Psoas muscle (tissue), 8 donors: ENCODE measurements around the gene AP2B1. TPM values are rescaled to one million over a fixed set of nuclear protein-coding genes. Genes with fewer than 3 reads are reported as not detected.

Experiments
- ATAC-seq, 4 donors: fragments of 200-7000 bp; cut with Tn5 transposase; one replicate each; pipeline ENCODE4 v1.9.1; 2020; ENCODE audit warnings: moderate library complexity in 3 of 4, mild to moderate bottlenecking in 2 of 4
- DNase-seq, 2 donors: peaks; one replicate each; pipeline ENCODE4 v3.0.0-alpha.2; 2020
- H3K27ac ChIP-seq: fragments of 200-600 bp; one replicate; pipeline ENCODE4 v1.8.0; 2022
- H3K27me3 ChIP-seq, 3 donors: fragments of 200-600 bp in 1 of 3; one replicate each; pipeline versions ENCODE4 v1.6.1 to v1.8.0; 2013 to 2022; ENCODE audit warnings: low read length in 2 of 3, mild to moderate bottlenecking in 2 of 3, moderate library complexity in 1 of 3; ENCODE audit not compliant: insufficient read depth in 3 of 3
- H3K36me3 ChIP-seq, 2 donors: fragments of 200-600 bp in 1 of 2; one replicate each; pipeline versions ENCODE4 v1.6.1 to v1.8.0; 2013 to 2022; ENCODE audit warnings: low read depth in 1 of 2, mild to moderate bottlenecking in 1 of 2, moderate library complexity in 1 of 2; ENCODE audit not compliant: insufficient read depth in 1 of 2
- H3K4me1 ChIP-seq: fragments of 200-600 bp; one replicate; pipeline ENCODE4 v1.8.0; 2022
- H3K4me3 ChIP-seq: fragments of 200-600 bp; one replicate; pipeline ENCODE4 v1.8.0; 2022; ENCODE audit warnings: mild to moderate bottlenecking
- H3K9me3 ChIP-seq: fragments of 200-600 bp; one replicate; pipeline ENCODE4 v1.8.0; 2022
- CTCF ChIP-seq: fragments of 200-600 bp; IDR thresholded peaks from one replicate; pipeline ENCODE4 v1.8.0; 2022; ENCODE audit warnings: antibody characterized with exemption
- WGBS, 3 donors: extraction: QIAGEN DNeasy Blood & Tissue Kit; methylation state at CpG; one replicate each; pipeline versions ENCODE4 v1.1.6 to v1.1.7; 2013; 5-methylcytosine and 5-hydroxymethylcytosine counted together
- intact Hi-C, 2 donors: fragments of 100-400 bp; cut with DNase I; formaldehyde crosslinking; loops; one replicate each; pipeline versions ENCODE4 v1.11.0 to v1.14.2; 2022
- polyA plus RNA-seq, 3 donors: library from polyadenylated mRNA; stranded (reverse); fragments of 200-250 nt; gene quantifications; one replicate each; pipeline ENCODE4 v1.2.3, GENCODE V29; 2013
- total RNA-seq, 4 donors: library from RNA; stranded (reverse); fragmentation: NEBNext Ultra II Directional in 2 of 4; extraction: Animal tissue kit (Norgen Biotek cat#: 25700) in 2 of 4; gene quantifications; one replicate each; pipeline versions ENCODE4 v1.2.1 to v1.2.4, GENCODE V29; 2021 to 2023
- donor health status: healthy with polysubstance abuse.
- donor health status: DM: no; HTN: no; CAD: no; lungs with moderate emphysema.
- donor health status: Bipolar disorder and iron deficiency.
- donor health status: healthy.
- donor health status: DM: yes; HTN: yes; CAD: no.
- donor health status: DM: no; HTN: no; CAD: no.
- donor health status: DM: no; HTN: no; CAD: no.
- donor health status: DM: yes; HTN: yes; CAD: no.

The AP2B1 gene
- total and polyA plus RNA-seq, 7 donors = 20.0 to 92.4 (median 63.2) TPM

- 87 to 93% (median 89%) methylated on average over 2 of the region's 2 CpGs for WGBS, 3 donors
- Histone ChIP-seq H3K9me3 (no peaks in the 10 kb centered on the region), H3K36me3 (peaks cover 3 to 18% of the 10 kb centered on the region in 2 donors), H3K27me3 (no peaks in the 10 kb centered on the region), H3K27ac (no peak overlapping the region), H3K4me3 (no peak overlapping the region), H3K4me1 (peaks cover 54% of the 10 kb centered on the region)
- TF ChIP-seq CTCF = no peak
- no peak for DNase-seq
- intact Hi-C loops = loop anchor here in 1 of 2 donors (5.0 kb wide), 1 partner anchor 49 kb away; no protein-coding TSS in a partner anchor
- ATAC-seq = no peak
Measured at GRCh38 chr17:35710950-35711349, 123.8 kb downstream of the AP2B1 start.

- H3K27me3 ChIP-seq = no peaks in the 10 kb centered on the region
- peak; percentile 87 to 92 (median 92) for ATAC-seq
- H3K9me3 ChIP-seq = no peaks in the 10 kb centered on the region
- H3K4me3 ChIP-seq = no peak overlapping the region
- H3K36me3 ChIP-seq = peaks cover 3 to 29% of the 10 kb centered on the region in 2 donors
- peaks cover 67% of the 10 kb centered on the region for H3K4me1 ChIP-seq
- WGBS, 3 donors = 22 to 25% (median 24%) methylated on average over 7 of the region's 7 CpGs
- intact Hi-C loops = loop anchor here in 1 of 2 donors (5.0 kb wide), 1 partner anchor 51 kb away; no protein-coding TSS in a partner anchor
- no peak for TF ChIP-seq CTCF
- DNase-seq = peak in 1 of 2 donors; percentile 16
- peak overlapping the region; percentile 80 for H3K27ac ChIP-seq
Measured at GRCh38 chr17:35713069-35713728, 126.1 kb downstream of the AP2B1 start.

- WGBS, 3 donors = 88 to 89% (median 88%) methylated on average over 2 of the region's 2 CpGs
- peaks cover 51% of the 10 kb centered on the region for H3K4me1 ChIP-seq
- no peak overlapping the region for H3K4me3 ChIP-seq
- peaks cover 3 to 28% of the 10 kb centered on the region in 2 donors for H3K36me3 ChIP-seq
- H3K27me3 ChIP-seq = no peaks in the 10 kb centered on the region
- DNase-seq = no peak
- TF ChIP-seq CTCF = no peak
- ATAC-seq = no peak
- intact Hi-C loops = loop anchor here in 1 of 2 donors (5.0 kb wide), 1 partner anchor 53 kb away; no protein-coding TSS in a partner anchor
- H3K9me3 ChIP-seq = no peaks in the 10 kb centered on the region
- peak overlapping the region; percentile 80 for H3K27ac ChIP-seq
Measured at GRCh38 chr17:35714988-35715387, 127.9 kb downstream of the AP2B1 start.

GRCh38 chr17:35715416-35715815, 128.3 kb downstream of the AP2B1 start:
- intact Hi-C loops = no loop called here
- no peak for TF ChIP-seq CTCF
- no peaks in the 10 kb centered on the region for H3K27me3 ChIP-seq
- ATAC-seq = no peak
- peaks cover 3 to 25% of the 10 kb centered on the region in 2 donors for H3K36me3 ChIP-seq
- no peaks in the 10 kb centered on the region for H3K9me3 ChIP-seq
- H3K4me1 ChIP-seq = peaks cover 46% of the 10 kb centered on the region
- DNase-seq = no peak
- no peak overlapping the region for H3K4me3 ChIP-seq
- no peak overlapping the region for H3K27ac ChIP-seq

- peak overlapping the region; percentile 60 for H3K27ac ChIP-seq
- no peak for TF ChIP-seq CTCF
- H3K4me3 ChIP-seq = no peak overlapping the region
- DNase-seq (no peak), ATAC-seq (peak in 1 of 4 donors; percentile 3)
- peaks cover 3 to 27% of the 10 kb centered on the region in 2 donors for H3K36me3 ChIP-seq
- intact Hi-C loops = no loop called here
- H3K27me3 ChIP-seq = no peaks in the 10 kb centered on the region
- H3K4me1 ChIP-seq = peaks cover 46% of the 10 kb centered on the region
- 56 to 82% (median 58%) methylated on average over 3 of the region's 3 CpGs for WGBS, 3 donors
- H3K9me3 ChIP-seq = no peaks in the 10 kb centered on the region
Measured at GRCh38 chr17:35716173-35716572, 129.1 kb downstream of the AP2B1 start.
